Erythroblast (primary cell): Measurements from ENCODE around the gene SLC35C1.

ENCODE experiments used
- DNase-seq, 2 experiments: peaks; one replicate each; lab custom pipeline; 2025; lab: John Stamatoyannopoulos, UW
- GATA1 ChIP-seq: IDR thresholded peaks from 2 replicates; pipeline ENCODE4 v1.6.1; 2011; ENCODE audit warnings: low read depth, mild to moderate bottlenecking, control low read depth, low read length, moderate library complexity
- POLR2A ChIP-seq: IDR thresholded peaks from 2 replicates; pipeline ENCODE4 v1.6.1; 2011; ENCODE audit warnings: mild to moderate bottlenecking, low read length

SLC35C1 gene

GRCh38 chr11:45773786-45774655 lies 30.9 kb upstream of the SLC35C1 start:
- DNase-seq, result no peak
- no peak for TF ChIP-seq GATA1
- no peak for TF ChIP-seq POLR2A

- DNase-seq, result no peak
- TF ChIP-seq GATA1 (no peak), POLR2A (no peak)
Observed at GRCh38 chr11:45774786-45775185, 30.2 kb upstream of the SLC35C1 start.

- DNase-seq, result no peak
- TF ChIP-seq POLR2A (no peak), GATA1 (no peak)
Observed at GRCh38 chr11:45777127-45777969, 27.6 kb upstream of the SLC35C1 start.

- no peak for DNase-seq
- TF ChIP-seq POLR2A (no peak), GATA1 (no peak)
Observed at GRCh38 chr11:45778341-45778740, 26.6 kb upstream of the SLC35C1 start.

GRCh38 chr11:45779602-45780001 lies 25.3 kb upstream of the SLC35C1 start:
- TF ChIP-seq POLR2A (no peak), GATA1 (no peak)
- DNase-seq, result no peak

GRCh38 chr11:45786272-45786671 lies 18.7 kb upstream of the SLC35C1 start:
- DNase-seq, result no peak
- no peak for TF ChIP-seq POLR2A
- no peak for TF ChIP-seq GATA1

- no peak for DNase-seq
- TF ChIP-seq POLR2A (no peak), GATA1 (no peak)
Observed at GRCh38 chr11:45788887-45789286, 16.1 kb upstream of the SLC35C1 start.

GRCh38 chr11:45791524-45791923 lies 13.4 kb upstream of the SLC35C1 start:
- no peak for DNase-seq
- TF ChIP-seq GATA1 (no peak), POLR2A (no peak)

GRCh38 chr11:45794169-45794568 lies 10.8 kb upstream of the SLC35C1 start:
- no peak for DNase-seq
- TF ChIP-seq GATA1 (no peak), POLR2A (no peak)

GRCh38 chr11:45795379-45795778 lies 9.6 kb upstream of the SLC35C1 start:
- TF ChIP-seq GATA1 (no peak), POLR2A (no peak)
- DNase-seq, result peak in 1 of 2 experiments; percentile 15

GRCh38 chr11:45796461-45796861 lies 8.5 kb upstream of the SLC35C1 start:
- TF ChIP-seq POLR2A (no peak), GATA1 (no peak)
- no peak for DNase-seq

GRCh38 chr11:45798793-45799441 lies 6.0 kb upstream of the SLC35C1 start:
- no peak for TF ChIP-seq GATA1
- TF ChIP-seq POLR2A, result no peak
- peak; percentile 77 to 80 for DNase-seq

GRCh38 chr11:45799562-45799961 lies 5.4 kb upstream of the SLC35C1 start:
- DNase-seq, result no peak
- TF ChIP-seq GATA1, result no peak
- TF ChIP-seq POLR2A, result no peak
